IMR-90 (cell line): ENCODE measurements around the gene CUBN. TPM values are rescaled to one million over a fixed set of nuclear protein-coding genes. Genes with fewer than 3 reads are reported as not detected.

ENCODE experiments used
- ATAC-seq: fragments of 200-7000 bp; cut with Tn5 transposase; 2 replicates; pipeline ENCODE4 v1.9.1; 2020; ENCODE audit warnings: low read depth, mild to moderate bottlenecking, moderate library complexity
- BruUV-seq: library from RNA; stranded (reverse); fragments of 400-500 nt; replicated peaks from 2 replicates; lab custom pipeline; 2021; lab: Mats Ljungman, UMichigan
- CTCF ChIA-PET: fragments of 300-600 bp; formaldehyde crosslinking; extraction: SDS; loops from one replicate; lab custom pipeline; 2021; ENCODE audit warnings: antibody characterized with exemption; lab: Yijun Ruan, JAX
- POLR2A ChIA-PET: fragments of 300-600 bp; sonication (Branson Sonifier 250); formaldehyde crosslinking; loops from one replicate; lab custom pipeline; 2022; ENCODE audit warnings: antibody characterized with exemption; ENCODE audit not compliant: unreplicated experiment; lab: Charles Lee
- DNase-seq: peaks from one replicate; pipeline ENCODE4 v3.0.0; 2013
- H2AFZ ChIP-seq: replicated peaks from 2 replicates; pipeline ENCODE3; 2013; ENCODE audit warnings: low read length, mild to moderate bottlenecking; ENCODE audit not compliant: poor library complexity
- H2AK5ac ChIP-seq: 2 replicates; pipeline ENCODE4 v1.6.1; 2013; ENCODE audit warnings: low read depth, low read length, inconsistent platforms
- H2AK9ac ChIP-seq: replicated peaks from 2 replicates; pipeline ENCODE3; 2013; ENCODE audit warnings: mild to moderate bottlenecking, low read depth, low read length, moderate library complexity; ENCODE audit not compliant: poor library complexity
- H2BK120ac ChIP-seq: 2 replicates; pipeline ENCODE4 v1.6.1; 2013; ENCODE audit warnings: low read depth, low read length, inconsistent platforms
- H2BK15ac ChIP-seq: 3 replicates; pipeline ENCODE4 v1.6.1; 2013; ENCODE audit warnings: low read depth, low read length, inconsistent platforms
- H2BK20ac ChIP-seq: 2 replicates; pipeline ENCODE4 v1.6.1; 2013; ENCODE audit warnings: low read depth, mild to moderate bottlenecking, inconsistent platforms, low read length, moderate library complexity
- H2BK5ac ChIP-seq: 2 replicates; pipeline ENCODE4 v1.6.1; 2013; ENCODE audit warnings: mild to moderate bottlenecking, low read depth, low read length, inconsistent platforms; ENCODE audit not compliant: poor library complexity, severe bottlenecking
- H3K14ac ChIP-seq: replicated peaks from 2 replicates; pipeline ENCODE4 v1.6.1; 2013; ENCODE audit warnings: low read depth, low read length, inconsistent platforms
- H3K18ac ChIP-seq: 2 replicates; pipeline ENCODE4 v1.6.1; 2013; ENCODE audit warnings: low read depth, low read length, control low read depth
- H3K23ac ChIP-seq: 2 replicates; pipeline ENCODE4 v1.6.1; 2013; ENCODE audit warnings: low read depth, low read length, inconsistent platforms
- H3K27ac ChIP-seq: 2 replicates; pipeline ENCODE4 v1.5.1; 2013; ENCODE audit warnings: mild to moderate bottlenecking, control low read depth, low read length; ENCODE audit not compliant: insufficient read depth
- H3K27me3 ChIP-seq: 2 replicates; pipeline ENCODE4 v1.6.1; 2013; ENCODE audit warnings: low read length; ENCODE audit not compliant: control insufficient read depth, insufficient read depth
- H3K36me3 ChIP-seq: 2 replicates; pipeline ENCODE4 v1.6.1; 2013; ENCODE audit warnings: low read length, mixed read lengths; ENCODE audit not compliant: control insufficient read depth, insufficient read depth
- H3K4ac ChIP-seq: 2 replicates; pipeline ENCODE4 v1.6.1; 2013; ENCODE audit warnings: low read depth, low read length, inconsistent platforms
- H3K4me1 ChIP-seq: 2 replicates; pipeline ENCODE4 v1.6.1; 2013; ENCODE audit warnings: low read length, mixed read lengths; ENCODE audit not compliant: control insufficient read depth, insufficient read depth
- H3K4me2 ChIP-seq: 2 replicates; pipeline ENCODE4 v1.6.1; 2013; ENCODE audit warnings: low read depth, mild to moderate bottlenecking, control low read depth, low read length, moderate library complexity
- H3K4me3 ChIP-seq: 2 replicates; pipeline ENCODE4 v1.5.1; 2013; ENCODE audit warnings: low read depth, mild to moderate bottlenecking, control low read depth, low read length, moderate library complexity; ENCODE audit not compliant: insufficient read depth
- H3K56ac ChIP-seq: 2 replicates; pipeline ENCODE4 v1.6.1; 2013; ENCODE audit warnings: low read length, inconsistent platforms; ENCODE audit not compliant: insufficient read depth; ENCODE audit errors: extremely low read depth
- H3K79me1 ChIP-seq, 2 experiments: 2 replicates each; pipeline ENCODE4 v1.6.1; 2013; ENCODE audit warnings: low read length in 2 of 2, inconsistent platforms in 1 of 2, low read depth in 1 of 2
- H3K9ac ChIP-seq: 2 replicates; pipeline ENCODE4 v1.6.1; 2013; ENCODE audit warnings: low read depth, low read length, control low read depth
- H3K9me1 ChIP-seq: 2 replicates; pipeline ENCODE4 v1.6.1; 2013; ENCODE audit warnings: low read length, inconsistent platforms; ENCODE audit not compliant: insufficient read depth
- H3K9me3 ChIP-seq: 2 replicates; pipeline ENCODE4 v1.6.1; 2013; ENCODE audit warnings: low read length; ENCODE audit not compliant: control insufficient read depth, insufficient read depth
- H4K20me1 ChIP-seq: 2 replicates; pipeline ENCODE4 v1.6.1; 2013; ENCODE audit warnings: low read length, inconsistent platforms; ENCODE audit not compliant: insufficient read depth
- H4K5ac ChIP-seq: 2 replicates; pipeline ENCODE4 v1.6.1; 2013; ENCODE audit warnings: mild to moderate bottlenecking, low read depth, low read length, control low read depth
- H4K8ac ChIP-seq, 2 experiments: 2 replicates each; pipeline ENCODE4 v1.6.1; 2013; ENCODE audit warnings: low read depth in 2 of 2, low read length in 2 of 2, control low read depth in 1 of 2, inconsistent platforms in 1 of 2
- H4K91ac ChIP-seq: 2 replicates; pipeline ENCODE4 v1.6.1; 2013; ENCODE audit warnings: low read depth, low read length, inconsistent platforms; ENCODE audit not compliant: insufficient read depth
- CHD1 ChIP-seq: IDR thresholded peaks from 2 replicates; pipeline ENCODE4 v1.6.1; 2012; ENCODE audit warnings: low read depth, low read length, improper control_type of control experiment
- MAFK ChIP-seq: IDR thresholded peaks from 2 replicates; pipeline ENCODE4 v1.6.1; 2012; ENCODE audit warnings: low read depth, low read length, improper control_type of control experiment
- MXI1 ChIP-seq: IDR thresholded peaks from 2 replicates; pipeline ENCODE4 v1.6.1; 2012; ENCODE audit warnings: low read depth, mild to moderate bottlenecking, low read length, moderate library complexity, borderline replicate concordance
- NFE2L2 ChIP-seq: fragments of 150-350 bp; IDR thresholded peaks from 2 replicates; pipeline ENCODE4 v1.6.1; 2016; ENCODE audit warnings: low read depth, mild to moderate bottlenecking, low read length
- WGBS, 2 experiments: methylation state at CpG; one replicate each; pipeline versions ENCODE4 v1.1.5 to v1.1.7; 2013; ENCODE audit warnings: missing lambda C conversion rate in 2 of 2; ENCODE audit not compliant: insufficient read length in 1 of 2; ENCODE audit errors: extremely low coverage in 2 of 2; 5-methylcytosine and 5-hydroxymethylcytosine counted together
- dilution Hi-C: fragments of 300-500 bp; cut with HindIII; formaldehyde crosslinking; loops from one replicate; pipeline ENCODE4 v1.14.3; 2018; ENCODE audit warnings: low sequenced_read_pairs; ENCODE audit not compliant: unreplicated experiment
- in situ Hi-C: fragments of 300-500 bp; cut with MboI; formaldehyde crosslinking; loops from 3 replicates; pipeline ENCODE4 v1.14.3; 2019; ENCODE audit warnings: low sequenced_read_pairs, inconsistent platforms, mixed read lengths
- intact Hi-C: fragments of 100-400 bp; cut with micrococcal nuclease; formaldehyde crosslinking; loops from 2 replicates; pipeline ENCODE4 v1.10.0; 2022
- polyA plus RNA-seq, 3 experiments: library from polyadenylated mRNA; depleted of rRNA; stranded (reverse); fragments of >200 nt; gene quantifications; 2 replicates each; pipeline ENCODE4 v1.2.3, GENCODE V29; 2012; ENCODE audit warnings: low replicate concordance in 1 of 3
- total RNA-seq: library from RNA; depleted of rRNA; stranded (reverse); fragments of >200 nt; gene quantifications from 2 replicates; pipeline ENCODE4 v1.2.3, GENCODE V29; 2012

The CUBN gene
- total and polyA plus RNA-seq, 2 of the 4 experiments (the other 2 are of a cell fraction): 0.19 to 0.54 TPM

DNA sequence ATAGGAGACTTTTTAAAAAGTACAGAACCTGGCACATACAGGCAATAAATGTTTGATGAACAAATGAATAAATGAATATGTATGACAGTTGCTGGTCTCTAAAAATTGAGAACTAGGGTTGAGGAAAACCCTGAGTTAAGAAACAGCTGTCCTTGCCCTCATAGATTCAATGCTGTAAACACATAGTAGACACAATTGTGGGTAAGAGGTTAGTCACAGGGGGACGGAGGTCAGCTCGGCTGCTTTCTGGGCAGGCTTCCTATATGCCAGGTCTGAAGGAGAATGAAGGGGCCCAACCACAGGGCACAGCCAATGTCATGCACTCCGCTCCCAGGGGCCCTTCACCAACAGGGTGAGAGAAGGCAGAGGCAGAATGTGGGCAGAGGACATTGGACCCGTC, 169.1 kb downstream of the CUBN start:
- Histone ChIP-seq H3K56ac (no peak overlapping the region), H2BK15ac (no peak overlapping the region; the same call in 2 of the 3 replicates), H4K5ac (no peak overlapping the region), H2AFZ (no peak overlapping the region), H3K9ac (no peak overlapping the region), H3K4ac (no peak overlapping the region), H3K9me3 (no peaks in the 10 kb centered on the region), H2AK5ac (peak overlapping the region; percentile 13; the same call in 1 of the 2 replicates), H2BK5ac (no peak overlapping the region), H3K14ac (peak overlapping the region; percentile 3; the same call in 1 of the 2 replicates), H3K27ac (no peak overlapping the region), H4K20me1 (no peaks in the 10 kb centered on the region), H3K4me1 (peaks cover 5% of the 10 kb centered on the region), H3K4me2 (no peak overlapping the region), H2BK20ac (no peak overlapping the region), H3K9me1 (peaks cover 9% of the 10 kb centered on the region), H3K23ac (no peak overlapping the region), H3K27me3 (no peaks in the 10 kb centered on the region), H3K4me3 (no peak overlapping the region), H3K18ac (no peak overlapping the region), H3K36me3 (no peaks in the 10 kb centered on the region), H3K79me1 (peaks cover 0 to 8% of the 10 kb centered on the region in 2 experiments; a peak in 1 of 4 replicates), H4K8ac (no peak overlapping the region), H2BK120ac (no peak overlapping the region), H4K91ac (0 out of 2 replicates have a peak overlapping the region, but pooled peaks have one; percentile 44), H2AK9ac (peak overlapping the region; percentile 50)
- in situ Hi-C loops: no loop called here
- DNase-seq (no peak), ATAC-seq (no peak)
- TF ChIP-seq CHD1 (no peak), MAFK (no peak), NFE2L2 (no peak), MXI1 (no peak)
- ChIA-PET POLR2A (no interaction called here), CTCF (no interaction called here)
- no TSS peak for BruUV-seq
- intact Hi-C loops: no loop called here
- no CpG with 5 or more reads among the region's 4 CpGs for WGBS, 2 experiments
- dilution Hi-C loops: no loop called here
